HK-2 (cell line): ENCODE measurements around the gene INPP4B.

ENCODE experiments used
- DNase-seq: peaks from one replicate; pipeline ENCODE4 v3.0.0-alpha.2; 2018; ENCODE audit not compliant: unreplicated experiment

INPP4B gene

GRCh38 chr4:141999446-142000143, 846.5 kb downstream of the INPP4B start:
- DNase-seq, result no peak

GRCh38 chr4:141995056-141995455, 851.0 kb downstream of the INPP4B start:
- no peak for DNase-seq

DNA sequence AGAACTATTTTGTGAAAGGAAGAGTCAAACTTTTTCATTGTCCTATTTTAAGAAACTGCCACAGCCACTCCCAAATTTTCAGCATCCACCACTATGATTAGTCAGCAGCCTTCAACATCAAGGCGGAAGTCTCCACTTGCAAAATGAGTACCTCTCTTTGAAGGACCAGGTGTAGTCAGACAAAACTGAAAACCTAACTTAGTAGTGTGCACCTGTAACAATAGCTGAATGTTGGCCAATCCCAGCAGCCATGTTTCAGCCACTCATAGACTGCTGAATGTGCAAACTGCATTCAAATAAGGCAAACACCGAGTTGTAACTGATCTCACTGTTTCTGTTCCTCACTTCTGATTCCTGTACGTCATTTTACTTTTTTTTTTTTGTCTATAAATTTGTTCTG, 868.7 kb downstream of the INPP4B start:
- no peak for DNase-seq
